Fibroblast of the aortic adventitia (primary cell): ENCODE data around the gene SMARCA4. TPM values are rescaled to one million over a fixed set of nuclear protein-coding genes. Genes with fewer than 3 reads are reported as not detected.

Experiments used
- DNase-seq: peaks from one replicate; pipeline ENCODE4 v3.0.0-alpha.2; 2010; ENCODE audit warnings: low read depth
- H3K4me3 ChIP-seq: 2 replicates; pipeline ENCODE4 v1.5.1; 2011; ENCODE audit warnings: low read depth, mild to moderate bottlenecking, control low read depth, low read length, moderate library complexity
- small RNA-seq: library from RNA; depleted of rRNA; stranded (forward); fragments of <200 nt; gene quantifications from one replicate; pipeline ENCODE3, GENCODE V24; 2012
- total RNA-seq: library from RNA; depleted of rRNA; stranded (reverse); fragments of >200 nt; gene quantifications from 2 replicates; pipeline ENCODE4 v1.2.3, GENCODE V29; 2012; ENCODE audit warnings: low replicate concordance
- TF ChIP-seq, protein P1 (sequence below): IDR thresholded peaks from 2 replicates; pipeline ENCODE4 v1.5.1; 2011; ENCODE audit warnings: mild to moderate bottlenecking, low read length, control low read depth, inconsistent platforms; ENCODE audit not compliant: insufficient read depth

Gene SMARCA4
- total RNA-seq, 1 donor = 63.8 TPM

DNA sequence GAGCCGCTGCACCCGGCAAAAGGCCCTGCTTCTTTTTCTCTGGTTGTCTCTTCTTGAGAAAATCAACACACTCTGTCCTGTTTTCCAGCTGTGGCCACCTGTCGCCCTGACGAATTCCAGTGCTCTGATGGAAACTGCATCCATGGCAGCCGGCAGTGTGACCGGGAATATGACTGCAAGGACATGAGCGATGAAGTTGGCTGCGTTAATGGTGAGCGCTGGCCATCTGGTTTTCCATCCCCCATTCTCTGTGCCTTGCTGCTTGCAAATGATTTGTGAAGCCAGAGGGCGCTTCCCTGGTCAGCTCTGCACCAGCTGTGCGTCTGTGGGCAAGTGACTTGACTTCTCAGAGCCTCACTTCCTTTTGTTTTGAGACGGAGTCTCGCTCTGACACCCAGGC lies 145.6 kb downstream of the SMARCA4 start:
- DNase-seq = no peak
- H3K4me3 ChIP-seq = no peak overlapping the region
- TF ChIP-seq, protein P1, sequence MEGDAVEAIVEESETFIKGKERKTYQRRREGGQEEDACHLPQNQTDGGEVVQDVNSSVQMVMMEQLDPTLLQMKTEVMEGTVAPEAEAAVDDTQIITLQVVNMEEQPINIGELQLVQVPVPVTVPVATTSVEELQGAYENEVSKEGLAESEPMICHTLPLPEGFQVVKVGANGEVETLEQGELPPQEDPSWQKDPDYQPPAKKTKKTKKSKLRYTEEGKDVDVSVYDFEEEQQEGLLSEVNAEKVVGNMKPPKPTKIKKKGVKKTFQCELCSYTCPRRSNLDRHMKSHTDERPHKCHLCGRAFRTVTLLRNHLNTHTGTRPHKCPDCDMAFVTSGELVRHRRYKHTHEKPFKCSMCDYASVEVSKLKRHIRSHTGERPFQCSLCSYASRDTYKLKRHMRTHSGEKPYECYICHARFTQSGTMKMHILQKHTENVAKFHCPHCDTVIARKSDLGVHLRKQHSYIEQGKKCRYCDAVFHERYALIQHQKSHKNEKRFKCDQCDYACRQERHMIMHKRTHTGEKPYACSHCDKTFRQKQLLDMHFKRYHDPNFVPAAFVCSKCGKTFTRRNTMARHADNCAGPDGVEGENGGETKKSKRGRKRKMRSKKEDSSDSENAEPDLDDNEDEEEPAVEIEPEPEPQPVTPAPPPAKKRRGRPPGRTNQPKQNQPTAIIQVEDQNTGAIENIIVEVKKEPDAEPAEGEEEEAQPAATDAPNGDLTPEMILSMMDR = no peak

- DNase-seq = no peak
- TF ChIP-seq, protein P1 = no peak
- no peak overlapping the region for H3K4me3 ChIP-seq
Observed at GRCh38 chr19:11108746-11109145, 147.9 kb downstream of the SMARCA4 start.

DNA sequence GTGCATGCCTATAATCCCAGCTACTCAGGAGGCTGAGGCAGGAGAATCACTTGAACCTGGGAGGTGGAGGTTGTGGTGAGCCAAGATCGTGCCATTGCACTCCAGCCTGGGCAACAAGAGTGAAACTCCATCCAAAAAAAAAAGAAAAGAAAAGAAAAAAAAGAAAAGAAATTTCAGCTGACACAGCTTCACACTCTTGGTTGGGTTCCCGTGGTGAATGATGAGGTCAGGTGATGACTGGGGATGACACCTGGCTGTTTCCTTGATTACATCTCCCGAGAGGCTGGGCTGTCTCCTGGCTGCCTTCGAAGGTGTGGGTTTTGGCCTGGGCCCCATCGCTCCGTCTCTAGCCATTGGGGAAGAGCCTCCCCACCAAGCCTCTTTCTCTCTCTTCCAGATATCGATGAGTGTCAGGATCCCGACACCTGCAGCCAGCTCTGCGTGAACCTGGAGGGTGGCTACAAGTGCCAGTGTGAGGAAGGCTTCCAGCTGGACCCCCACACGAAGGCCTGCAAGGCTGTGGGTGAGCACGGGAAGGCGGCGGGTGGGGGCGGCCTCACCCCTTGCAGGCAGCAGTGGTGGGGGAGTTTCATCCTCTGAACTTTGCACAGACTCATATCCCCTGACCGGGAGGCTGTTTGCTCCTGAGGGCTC lies 150.4 kb downstream of the SMARCA4 start:
- no peak overlapping the region for H3K4me3 ChIP-seq
- TF ChIP-seq, protein P1 = no peak
- DNase-seq = no peak

GRCh38 chr19:11111771-11112144 lies 150.9 kb downstream of the SMARCA4 start:
- TF ChIP-seq, protein P1 = no peak
- no peak overlapping the region for H3K4me3 ChIP-seq
- DNase-seq = no peak

Small RNA genes lying within 50 kb of the gene (small RNA-seq; reads per million reads assigned to genes)
- gene RF02271 (not detected), gene RN7SL192P (15.9 reads per million, percentile 95 among the genes with 10 or more reads in this experiment)

Other genes with a start within 250 kb of the SMARCA4 start
- gene DNM2, start 243.0 kb upstream of the SMARCA4 start, total RNA-seq = 44.6 and 83.2 TPM in 2 replicates
- 30.2 and 44.3 TPM in 2 replicates for gene TMED1, start 124.8 kb upstream of the SMARCA4 start, total RNA-seq
- gene C19orf38, start 112.6 kb upstream of the SMARCA4 start, total RNA-seq = 0.41 and 0.81 TPM in 2 replicates
- gene CARM1, start 89.5 kb upstream of the SMARCA4 start, total RNA-seq = 16.4 and 39.6 TPM in 2 replicates
- gene YIPF2, start 32.4 kb upstream of the SMARCA4 start, total RNA-seq = 68.7 and 89.1 TPM in 2 replicates
- gene TIMM29, start 32.2 kb upstream of the SMARCA4 start, total RNA-seq = 18.4 and 41.5 TPM in 2 replicates
- 116 and 217 TPM in 2 replicates for gene LDLR, start 128.4 kb downstream of the SMARCA4 start, total RNA-seq
- gene SPC24, start 194.8 kb downstream of the SMARCA4 start, total RNA-seq = 8.9 and 49.0 TPM in 2 replicates
- 398 and 590 TPM in 2 replicates for gene KANK2, start 236.5 kb downstream of the SMARCA4 start, total RNA-seq